Brain pericyte (primary cell): ENCODE measurements around the gene HOXC4.

Experiments
- DNase-seq: peaks from one replicate; pipeline ENCODE4 v3.0.0-alpha.2; 2012; ENCODE audit warnings: low read depth, low spot score

Gene HOXC4

GRCh38 chr12:54053751-54054741 is at the start of gene HOXC4:
TSS of gene HOXC4 (plus strand) at chr12:54053835. CDS start at chr12:54053923, 88 bp downstream.
- no peak for DNase-seq

DNA sequence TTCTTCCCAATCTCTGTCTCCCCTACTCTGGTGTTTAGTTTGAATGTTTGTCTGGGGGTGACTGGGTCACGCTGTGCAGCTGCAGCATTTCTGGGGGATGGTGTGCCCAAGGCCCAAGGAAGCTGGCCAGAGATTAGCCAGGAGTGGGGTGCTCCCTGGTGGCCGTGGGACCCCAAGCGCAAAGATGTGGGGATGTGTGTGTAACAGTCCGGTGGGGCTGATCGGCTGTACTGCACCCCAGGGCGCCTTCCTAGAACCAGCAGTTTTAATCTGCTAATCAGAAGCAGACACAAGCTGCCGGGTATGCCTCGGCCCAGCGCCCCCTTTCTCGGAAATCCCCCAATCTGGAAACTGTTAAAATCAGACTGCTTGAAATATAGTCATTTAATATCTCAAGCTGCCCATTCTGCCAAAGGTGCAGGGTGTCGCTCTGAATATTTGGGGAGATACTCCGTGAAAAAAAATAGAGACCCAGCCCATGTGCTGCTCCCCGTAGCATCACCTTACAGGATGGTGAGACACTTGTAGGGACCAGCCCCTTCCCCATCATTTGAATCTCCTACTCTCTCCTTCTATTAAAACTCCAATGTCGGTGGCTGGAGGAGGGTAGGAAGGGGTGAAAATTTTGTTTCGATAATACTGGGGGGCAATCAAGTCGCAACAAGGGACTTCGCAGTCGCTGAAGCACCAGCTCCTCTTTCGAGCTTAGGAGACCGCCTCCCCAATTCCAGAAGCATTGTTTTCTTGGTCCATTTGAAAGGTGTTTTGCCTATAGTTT is 49.4 kb upstream of the HOXC4 start:
- DNase-seq: no peak

DNA sequence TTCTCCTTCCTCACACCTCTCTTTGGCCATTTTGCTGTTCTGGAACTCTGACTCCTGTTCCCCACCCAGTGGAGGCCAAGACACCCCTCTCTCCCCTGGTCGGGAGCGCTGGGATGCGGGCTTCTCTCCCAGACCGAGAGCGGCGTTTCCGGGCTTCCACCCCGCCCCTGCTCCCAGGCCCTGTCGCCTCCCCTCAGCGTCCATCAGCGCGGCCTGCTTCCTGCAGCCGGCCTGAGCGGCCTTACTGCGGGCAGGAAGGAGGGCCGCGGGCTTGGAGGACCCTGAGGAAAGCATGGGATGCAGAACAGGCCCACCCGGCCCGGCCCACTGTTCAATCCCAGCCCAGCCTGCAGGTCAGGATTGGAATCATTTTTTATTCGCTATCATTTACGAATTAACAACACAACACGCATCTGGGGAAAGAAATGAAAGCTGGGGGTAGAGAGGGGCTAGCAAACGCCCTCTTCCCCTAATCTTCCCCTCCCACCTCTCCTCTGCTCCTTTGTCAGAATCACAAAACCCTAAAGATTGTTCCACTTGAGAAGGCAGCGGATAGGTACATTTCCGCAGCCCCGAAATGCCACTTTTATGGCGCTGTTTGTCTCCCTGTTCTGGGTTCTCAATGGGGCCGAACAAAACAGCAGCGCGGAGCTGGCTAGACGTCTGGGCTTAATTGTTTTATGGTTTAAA is 48.6 kb upstream of the HOXC4 start:
- no peak for DNase-seq

DNA sequence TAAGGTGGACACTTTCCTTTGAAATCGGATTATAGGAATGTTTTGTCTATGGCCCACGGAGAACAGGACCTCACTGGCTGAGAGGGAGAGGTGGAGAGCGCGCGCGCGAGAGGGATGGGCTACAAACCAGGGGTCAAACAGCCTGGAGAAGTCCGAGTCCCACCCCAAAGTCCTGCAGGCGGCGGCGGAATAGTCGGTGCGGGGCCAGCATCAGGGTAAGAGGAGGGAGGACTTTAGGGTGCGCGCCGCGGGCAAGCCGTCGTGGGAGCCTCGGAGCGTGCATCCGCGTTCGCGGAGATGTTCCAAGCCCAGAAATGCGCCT is 48.1 kb upstream of the HOXC4 start:
- no peak for DNase-seq

DNA sequence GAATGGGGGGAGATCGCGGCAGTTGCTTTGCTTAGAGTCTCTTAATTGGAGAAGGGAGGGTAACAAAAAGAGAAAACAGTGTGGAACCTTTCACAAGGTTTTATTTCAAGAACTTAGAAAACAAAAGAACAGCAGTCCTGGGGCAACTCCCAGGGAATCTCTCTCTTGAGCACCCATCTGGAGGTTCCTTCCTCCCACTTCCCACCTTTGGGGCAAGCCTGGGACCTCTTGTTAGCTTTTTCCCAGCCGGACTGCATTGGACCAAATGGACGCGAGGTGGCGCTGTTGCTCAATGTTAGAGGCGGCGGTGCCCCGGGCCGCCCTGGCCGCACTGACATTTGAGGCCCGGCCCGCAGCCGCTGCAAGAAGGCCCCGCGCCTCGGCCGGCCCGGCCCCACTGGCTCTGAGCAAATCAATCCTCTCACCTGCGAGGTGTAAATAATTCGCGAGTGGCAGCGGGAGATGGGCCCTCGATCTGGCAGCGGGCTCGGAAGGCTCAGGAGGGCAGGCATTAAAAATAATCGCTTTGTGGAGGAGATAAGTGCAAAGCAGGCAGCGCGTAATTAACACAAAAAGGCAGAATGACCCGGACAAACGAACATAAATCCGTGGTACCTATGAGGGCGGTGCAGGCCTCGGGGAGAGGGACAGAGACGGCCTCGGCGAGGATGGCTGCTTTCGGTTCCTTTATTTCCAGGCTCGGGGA is 47.6 kb upstream of the HOXC4 start:
- DNase-seq: peak; percentile 21

- DNase-seq: no peak
These were observed 46.9 kb upstream of the HOXC4 start for GRCh38 chr12:54006559-54007220.

DNA sequence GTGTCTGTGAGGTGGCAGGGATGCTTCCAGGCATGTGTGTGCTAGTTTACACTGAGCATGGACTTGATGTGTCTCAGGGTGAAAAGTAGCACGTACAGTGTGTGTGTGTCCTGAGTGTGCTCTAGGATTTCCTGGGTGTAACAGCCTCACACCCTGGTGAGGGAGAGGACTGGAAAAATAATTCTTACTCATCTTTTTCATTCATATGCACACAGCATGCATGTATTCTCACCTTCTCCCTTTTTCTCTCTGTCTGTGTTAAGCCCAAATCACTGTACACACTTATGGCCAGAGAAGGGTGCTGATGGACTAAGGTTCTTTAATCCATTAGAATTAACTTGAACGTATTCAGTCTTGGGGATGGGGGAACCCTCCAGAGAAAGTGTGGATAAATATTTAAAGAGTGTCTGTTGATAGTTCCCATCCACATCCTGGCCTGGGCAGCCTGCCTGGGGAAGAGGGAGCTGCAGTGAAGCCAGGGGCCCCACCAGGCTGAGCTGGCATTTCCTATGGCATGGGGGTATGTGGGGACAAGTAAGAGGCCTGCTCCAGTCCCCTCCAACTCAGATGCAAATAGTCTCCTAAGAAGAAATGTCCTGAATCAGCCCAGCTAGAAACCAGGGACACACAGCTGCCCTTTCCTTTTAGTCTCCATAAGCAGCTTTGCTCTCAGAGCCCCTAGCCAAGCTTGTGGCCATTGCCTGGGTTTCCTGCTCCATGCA is 45.9 kb upstream of the HOXC4 start:
- no peak for DNase-seq

DNA sequence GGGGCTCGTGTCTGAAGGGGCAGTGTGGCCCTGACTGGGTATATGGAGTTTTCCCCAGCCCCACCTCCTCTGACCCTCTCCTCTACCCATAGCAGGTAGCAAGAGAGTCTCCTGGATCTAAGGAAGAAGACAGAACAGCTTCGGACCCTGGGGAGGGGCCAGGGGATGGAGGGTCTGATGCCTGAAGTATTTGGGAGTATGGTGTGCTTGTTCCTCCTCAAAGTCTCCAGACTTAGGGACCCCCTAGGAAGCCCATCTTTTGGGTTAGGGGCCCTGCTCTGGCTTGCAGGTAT is 45.4 kb upstream of the HOXC4 start:
- no peak for DNase-seq

GRCh38 chr12:54009171-54010052 is 44.2 kb upstream of the HOXC4 start:
- DNase-seq: no peak

- DNase-seq: no peak
These were observed 43.3 kb upstream of the HOXC4 start for GRCh38 chr12:54010053-54010971.

GRCh38 chr12:54010972-54011664 is 42.5 kb upstream of the HOXC4 start:
- DNase-seq: no peak

DNA sequence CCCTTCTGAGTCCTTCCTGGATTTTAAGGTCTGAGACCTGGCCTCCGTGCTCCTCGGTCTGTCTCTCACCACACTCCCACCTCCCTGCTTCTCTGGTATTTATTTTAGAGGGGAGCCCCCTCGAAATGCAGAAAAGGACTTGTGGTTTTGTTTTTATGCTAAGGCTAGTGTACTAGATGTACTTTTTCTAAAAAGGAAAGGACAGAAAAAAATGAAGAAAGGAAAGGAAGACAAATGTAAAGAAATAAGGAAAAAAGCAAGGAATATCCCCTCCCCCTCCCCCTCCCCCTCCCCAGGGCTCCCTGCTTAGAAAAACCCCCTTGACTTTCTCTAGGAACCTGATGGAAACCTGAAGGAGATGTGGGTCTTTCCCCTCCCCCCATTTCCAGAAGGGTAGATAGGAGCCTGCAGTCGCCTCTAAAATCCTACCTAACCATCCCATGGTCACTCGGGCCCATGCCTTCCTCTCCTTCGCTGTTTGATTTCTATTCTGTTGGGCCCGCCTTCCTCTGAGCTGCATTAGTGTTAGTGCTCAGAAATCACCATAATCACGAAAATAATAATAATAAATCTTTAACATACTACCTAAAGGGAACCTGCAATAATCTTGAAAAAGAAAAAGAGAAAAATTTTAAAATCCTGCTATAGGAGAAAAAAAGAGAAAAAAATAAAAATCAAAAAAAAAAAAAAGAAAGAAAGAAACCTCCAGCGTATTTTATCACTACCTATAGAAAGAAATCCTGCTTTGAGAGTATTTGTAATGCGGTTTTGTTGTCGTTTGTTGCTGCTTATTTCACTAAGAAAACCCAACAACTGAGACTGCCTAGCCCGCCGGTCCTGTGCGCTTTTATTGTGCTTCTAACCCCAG is 41.7 kb upstream of the HOXC4 start:
- no peak for DNase-seq

- no peak for DNase-seq
These were observed 40.8 kb upstream of the HOXC4 start for GRCh38 chr12:54012631-54013409.

DNA sequence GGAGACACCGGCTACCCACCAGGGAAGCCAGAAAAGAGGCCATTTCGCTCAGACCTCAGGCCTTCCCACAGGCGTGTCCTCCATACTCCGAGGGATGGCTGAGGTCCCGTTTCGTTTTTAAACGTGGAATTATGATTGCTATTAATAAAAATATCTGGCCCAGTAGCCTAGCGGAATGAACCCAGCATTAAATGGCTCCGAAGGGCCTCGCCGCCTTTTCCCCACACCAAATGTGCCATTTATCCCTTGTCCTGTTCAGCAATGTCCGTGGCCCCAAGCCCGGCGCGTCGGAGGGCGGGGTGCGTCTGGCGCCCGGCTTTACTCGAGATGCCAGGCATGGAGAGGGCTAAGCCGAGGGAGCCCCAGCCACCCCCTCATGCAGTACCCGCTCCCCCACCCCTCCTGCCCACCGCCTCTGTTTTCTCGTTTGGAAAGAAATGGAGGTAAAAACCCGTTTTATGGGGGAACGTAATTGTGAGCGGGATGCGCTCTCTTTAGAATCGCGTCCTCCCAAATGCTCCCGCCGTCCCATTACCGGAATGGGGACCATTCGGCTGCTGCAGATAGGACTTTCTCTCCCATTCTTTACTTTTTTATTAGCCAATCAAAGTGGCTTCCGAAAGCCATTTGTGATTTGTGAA is 39.1 kb upstream of the HOXC4 start:
- no peak for DNase-seq
